Panc1 (cell line): ENCODE data around the gene SND1. TPM values are rescaled to one million over a fixed set of nuclear protein-coding genes. Genes with fewer than 3 reads are reported as not detected.

Source experiments
- ATAC-seq: fragments of 200-7000 bp; cut with Tn5 transposase; 2 replicates; pipeline ENCODE4 v1.9.1; 2020; ENCODE audit warnings: mild to moderate bottlenecking, moderate library complexity
- BruUV-seq: library from RNA; stranded (reverse); fragments of 400-500 nt; replicated peaks from 2 replicates; lab custom pipeline; 2021; lab: Mats Ljungman, UMichigan
- CTCF ChIA-PET: fragments of 300-600 bp; sonication (Branson Sonifier 250); formaldehyde crosslinking; loops from one replicate; lab custom pipeline; 2022; ENCODE audit warnings: antibody characterized with exemption; lab: Charles Lee
- POLR2A ChIA-PET: fragments of 300-600 bp; sonication (Branson Sonifier 250); formaldehyde crosslinking; loops from one replicate; lab custom pipeline; 2022; ENCODE audit warnings: antibody characterized with exemption; lab: Charles Lee
- DNase-seq: peaks from one replicate; pipeline ENCODE4 v3.0.0-alpha.2; 2010; ENCODE audit warnings: low read depth, low spot score
- H3K27ac ChIP-seq: 2 replicates; pipeline ENCODE4 v1.5.1; 2011; ENCODE audit warnings: mild to moderate bottlenecking, low read length, inconsistent platforms
- H3K27me3 ChIP-seq: fragments of 200-500 bp; sonication (Bioruptor generic); 2 replicates; pipeline ENCODE4 v1.6.0; 2014; ENCODE audit warnings: low read length, inconsistent platforms; ENCODE audit not compliant: control insufficient read depth, insufficient read depth
- H3K36me3 ChIP-seq: fragments of 200-500 bp; sonication (Bioruptor generic); 2 replicates; pipeline ENCODE4 v1.5.1; 2014; ENCODE audit warnings: inconsistent platforms, mild to moderate bottlenecking, low read length, moderate library complexity; ENCODE audit not compliant: control insufficient read depth, insufficient read depth
- H3K4me1 ChIP-seq: 2 replicates; pipeline ENCODE4 v1.5.1; 2011; ENCODE audit warnings: inconsistent platforms, mild to moderate bottlenecking, low read length, moderate library complexity; ENCODE audit not compliant: control insufficient read depth, insufficient read depth
- H3K4me3 ChIP-seq, 2 experiments: 2 replicates each; pipeline ENCODE4 v1.5.1; 2011 to 2012; ENCODE audit warnings: low read depth in 2 of 2, low read length in 2 of 2, mild to moderate bottlenecking in 2 of 2, inconsistent platforms in 1 of 2, moderate library complexity in 1 of 2
- H3K9me3 ChIP-seq: fragments of 200-500 bp; sonication (Bioruptor generic); 2 replicates; pipeline ENCODE4 v1.5.1; 2014; ENCODE audit warnings: low read depth, mild to moderate bottlenecking, inconsistent platforms, low read length, moderate library complexity; ENCODE audit not compliant: control insufficient read depth, insufficient read depth
- CTCF ChIP-seq: fragments of 450-650 bp; IDR thresholded peaks from 2 replicates; pipeline ENCODE4 v1.5.1; 2017; ENCODE audit warnings: mild to moderate bottlenecking
- POLR2AphosphoS5 ChIP-seq: IDR thresholded peaks from 2 replicates; pipeline ENCODE4 v1.6.1; 2012; ENCODE audit warnings: mild to moderate bottlenecking, low read depth, low read length, moderate library complexity
- SIN3A ChIP-seq: IDR thresholded peaks from 2 replicates; pipeline ENCODE4 v1.6.1; 2012; ENCODE audit warnings: low read depth, mild to moderate bottlenecking, low read length, moderate library complexity, borderline replicate concordance; ENCODE audit not compliant: insufficient read depth
- TCF7L2 ChIP-seq: IDR thresholded peaks from 2 replicates; pipeline ENCODE4 v1.6.1; 2011; ENCODE audit warnings: mild to moderate bottlenecking, low read depth, low read length, inconsistent platforms
- in situ Hi-C: cut with HindIII; loops from 2 replicates; pipeline ENCODE4 v1.10.0; 2016; ENCODE audit warnings: low sequenced_read_pairs, low pct_unique_long_range_greater_than_20kb
- intact Hi-C: fragments of 100-400 bp; cut with micrococcal nuclease; formaldehyde crosslinking; loops from one replicate; pipeline ENCODE4 v1.10.0; 2022; ENCODE audit not compliant: unreplicated experiment
- total RNA-seq: library from RNA; stranded (reverse); gene quantifications from one replicate; pipeline ENCODE4 v1.2.1, GENCODE V29; 2021; ENCODE audit not compliant: unreplicated experiment
- TF ChIP-seq, protein P1 (sequence below), 2 experiments: IDR thresholded peaks; 2 replicates each; pipeline ENCODE4 v1.6.1; 2011 to 2012; ENCODE audit warnings: low read depth in 2 of 2, control low read depth in 1 of 2, low read length in 1 of 2, mild to moderate bottlenecking in 1 of 2, moderate library complexity in 1 of 2; ENCODE audit not compliant: insufficient read depth in 1 of 2

Gene SND1
- total RNA-seq, 1 experiment from 2014 or later: 176 TPM

DNA sequence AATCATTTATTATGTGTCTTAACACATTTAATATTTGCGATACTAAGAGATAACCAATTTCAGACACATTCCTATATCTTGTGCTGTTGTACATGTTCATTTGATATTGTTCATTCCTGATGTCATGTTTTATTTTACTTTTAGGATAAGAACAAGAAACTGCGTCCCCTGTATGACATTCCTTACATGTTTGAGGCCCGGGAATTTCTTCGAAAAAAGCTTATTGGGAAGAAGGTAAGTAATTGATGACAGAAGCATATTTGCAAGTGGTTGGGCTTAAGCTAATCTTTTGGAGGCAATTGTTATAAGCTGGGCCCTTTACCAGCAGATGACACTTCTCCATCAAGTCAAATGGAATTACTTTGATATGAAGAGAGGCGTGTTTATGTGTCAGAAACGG, 155.3 kb downstream of the SND1 start:
- no peaks in the 10 kb centered on the region for H3K9me3 ChIP-seq
- in situ Hi-C loops (no loop called here), intact Hi-C loops (no loop called here)
- no TSS peak for BruUV-seq
- H3K36me3 ChIP-seq: 0 out of 2 replicates have a peak, but pooled peaks cover 6% of the 10 kb centered on the region
- no peak for ATAC-seq
- no peak for TF ChIP-seq POLR2AphosphoS5
- H3K27me3 ChIP-seq: no peaks in the 10 kb centered on the region
- H3K4me3 ChIP-seq: no peak overlapping the region
- no peaks in the 10 kb centered on the region for H3K4me1 ChIP-seq
- no peak for DNase-seq
- no peak overlapping the region for H3K27ac ChIP-seq
- ChIA-PET CTCF (no interaction called here), POLR2A (no interaction called here)

- no peak overlapping the region for H3K4me3 ChIP-seq
- 0 out of 2 replicates have a peak, but pooled peaks cover 6% of the 10 kb centered on the region for H3K36me3 ChIP-seq
- no peak overlapping the region for H3K27ac ChIP-seq
- ATAC-seq (no peak), DNase-seq (no peak)
- H3K4me1 ChIP-seq: no peaks in the 10 kb centered on the region
- intact Hi-C loops: no loop called here
- in situ Hi-C loops: no loop called here
- H3K27me3 ChIP-seq: no peaks in the 10 kb centered on the region
- TF ChIP-seq TCF7L2: no peak
- no peak for TF ChIP-seq POLR2AphosphoS5
- TF ChIP-seq CTCF: no peak
- TF ChIP-seq, protein P1, sequence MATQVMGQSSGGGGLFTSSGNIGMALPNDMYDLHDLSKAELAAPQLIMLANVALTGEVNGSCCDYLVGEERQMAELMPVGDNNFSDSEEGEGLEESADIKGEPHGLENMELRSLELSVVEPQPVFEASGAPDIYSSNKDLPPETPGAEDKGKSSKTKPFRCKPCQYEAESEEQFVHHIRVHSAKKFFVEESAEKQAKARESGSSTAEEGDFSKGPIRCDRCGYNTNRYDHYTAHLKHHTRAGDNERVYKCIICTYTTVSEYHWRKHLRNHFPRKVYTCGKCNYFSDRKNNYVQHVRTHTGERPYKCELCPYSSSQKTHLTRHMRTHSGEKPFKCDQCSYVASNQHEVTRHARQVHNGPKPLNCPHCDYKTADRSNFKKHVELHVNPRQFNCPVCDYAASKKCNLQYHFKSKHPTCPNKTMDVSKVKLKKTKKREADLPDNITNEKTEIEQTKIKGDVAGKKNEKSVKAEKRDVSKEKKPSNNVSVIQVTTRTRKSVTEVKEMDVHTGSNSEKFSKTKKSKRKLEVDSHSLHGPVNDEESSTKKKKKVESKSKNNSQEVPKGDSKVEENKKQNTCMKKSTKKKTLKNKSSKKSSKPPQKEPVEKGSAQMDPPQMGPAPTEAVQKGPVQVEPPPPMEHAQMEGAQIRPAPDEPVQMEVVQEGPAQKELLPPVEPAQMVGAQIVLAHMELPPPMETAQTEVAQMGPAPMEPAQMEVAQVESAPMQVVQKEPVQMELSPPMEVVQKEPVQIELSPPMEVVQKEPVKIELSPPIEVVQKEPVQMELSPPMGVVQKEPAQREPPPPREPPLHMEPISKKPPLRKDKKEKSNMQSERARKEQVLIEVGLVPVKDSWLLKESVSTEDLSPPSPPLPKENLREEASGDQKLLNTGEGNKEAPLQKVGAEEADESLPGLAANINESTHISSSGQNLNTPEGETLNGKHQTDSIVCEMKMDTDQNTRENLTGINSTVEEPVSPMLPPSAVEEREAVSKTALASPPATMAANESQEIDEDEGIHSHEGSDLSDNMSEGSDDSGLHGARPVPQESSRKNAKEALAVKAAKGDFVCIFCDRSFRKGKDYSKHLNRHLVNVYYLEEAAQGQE (IDR thresholded peaks at IDR 0.05; ENCODE audit: insufficient read depth in 1 of 2, low read depth in 2 of 2, low read length in 1 of 2): no peak
- TF ChIP-seq SIN3A: no peak
- no TSS peak for BruUV-seq
- CTCF ChIA-PET: no interaction called here
- POLR2A ChIA-PET: no interaction called here
- H3K9me3 ChIP-seq: no peaks in the 10 kb centered on the region
Observed at GRCh38 chr7:127807829-127808228, 155.8 kb downstream of the SND1 start.

GRCh38 chr7:127809261-127809702, 157.3 kb downstream of the SND1 start:
- in situ Hi-C loops (no loop called here), intact Hi-C loops (no loop called here)
- Histone ChIP-seq H3K27me3 (no peaks in the 10 kb centered on the region), H3K9me3 (no peaks in the 10 kb centered on the region), H3K4me1 (no peaks in the 10 kb centered on the region), H3K4me3 (no peak overlapping the region), H3K27ac (no peak overlapping the region), H3K36me3 (0 out of 2 replicates have a peak, but pooled peaks cover 6% of the 10 kb centered on the region)
- TF ChIP-seq, protein P1 (IDR thresholded peaks at IDR 0.05; ENCODE audit: insufficient read depth in 1 of 2, low read depth in 2 of 2, low read length in 1 of 2): no peak
- TF ChIP-seq POLR2AphosphoS5: no peak
- no peak for TF ChIP-seq CTCF
- no peak for TF ChIP-seq SIN3A
- TF ChIP-seq TCF7L2: no peak
- no TSS peak for BruUV-seq
- ATAC-seq (no peak), DNase-seq (no peak)
- CTCF ChIA-PET: no interaction called here
- POLR2A ChIA-PET: interaction anchor here (0.6 kb wide), 1 partner anchor 48 kb away, joined by 5 read pairs; no protein-coding TSS in a partner anchor
